Glomerular endothelial cell (primary cell): ENCODE data around the gene LYRM9. TPM values are rescaled to one million over a fixed set of nuclear protein-coding genes. Genes with fewer than 3 reads are reported as not detected.
"Not testable (repeated sequence)": the region's sequence is repeated elsewhere in the genome, so short reads cannot be mapped to it uniquely, and the experiment has no call there.

ENCODE experiments used
- DNase-seq: peaks from one replicate; pipeline ENCODE4 v3.0.0-alpha.2; 2011; ENCODE audit warnings: low read depth, low spot score; ENCODE audit errors: extremely low read depth
- total RNA-seq: library from RNA; depleted of rRNA; stranded (reverse); fragments of >200 nt; gene quantifications from 2 replicates; pipeline ENCODE4 v1.2.3, GENCODE V29; 2015

Gene LYRM9
- 12.9 and 21.2 TPM in 2 replicates for total RNA-seq

- DNase-seq = no peak
Observed at GRCh38 chr17:27892866-27893769, at the start of gene LYRM9. Gene LYRM9, minus strand, starts transcription at chr17:27893365. Its CDS starts 10,671 bp downstream, at chr17:27882694.

- no peak for DNase-seq
Observed at GRCh38 chr17:27940503-27941428, 47.6 kb upstream of the LYRM9 start.

DNA sequence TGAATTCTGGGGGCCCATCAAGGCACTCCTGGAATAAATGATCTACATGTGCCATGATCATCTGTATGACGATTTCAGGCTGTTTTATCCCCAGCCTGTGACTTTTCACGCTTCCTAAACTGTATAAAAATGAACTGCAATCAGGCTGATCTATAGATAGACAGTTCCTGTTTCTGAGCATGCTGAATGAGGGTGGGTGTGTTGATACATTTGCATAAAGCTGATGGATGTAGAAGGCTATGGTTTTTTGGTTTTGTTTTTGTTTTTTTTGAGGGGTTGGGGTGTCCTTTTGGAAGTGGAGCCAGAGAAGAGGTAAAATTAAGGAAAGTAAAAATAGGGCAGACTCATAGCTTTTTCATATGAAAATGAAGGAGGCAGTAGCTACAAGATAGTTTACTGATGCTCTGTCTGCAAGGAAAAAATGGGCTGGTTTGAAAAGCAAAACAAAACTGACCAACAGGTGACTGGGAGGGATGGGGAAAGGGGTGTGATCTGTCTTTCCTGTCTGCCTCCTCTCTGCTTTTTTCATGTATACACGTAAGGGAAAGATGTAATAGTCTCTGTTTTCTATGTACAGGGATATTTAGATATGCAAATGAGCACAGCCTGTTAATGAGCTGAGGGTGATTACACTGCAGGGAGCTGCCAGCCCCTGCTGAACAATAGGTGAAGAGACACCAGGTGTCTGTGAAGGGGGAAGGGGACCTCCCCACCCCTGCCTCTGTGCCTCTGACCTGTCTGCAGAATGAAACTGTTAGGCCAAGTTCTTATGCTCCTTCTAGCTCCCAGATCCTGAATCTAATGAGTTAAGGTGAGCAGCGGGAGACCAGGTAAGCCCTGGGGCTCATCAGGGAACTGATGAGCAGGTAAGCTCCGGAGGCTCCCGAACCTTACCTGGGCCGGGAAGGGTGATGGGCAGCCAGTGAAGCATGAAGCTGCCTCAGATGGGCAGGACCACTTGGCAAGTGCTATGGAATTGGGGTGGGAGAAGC lies 46.6 kb upstream of the LYRM9 start:
- DNase-seq = no peak

GRCh38 chr17:27938864-27939263 lies 45.7 kb upstream of the LYRM9 start:
- no peak for DNase-seq

GRCh38 chr17:27938241-27938640 lies 45.1 kb upstream of the LYRM9 start:
- no peak for DNase-seq

DNA sequence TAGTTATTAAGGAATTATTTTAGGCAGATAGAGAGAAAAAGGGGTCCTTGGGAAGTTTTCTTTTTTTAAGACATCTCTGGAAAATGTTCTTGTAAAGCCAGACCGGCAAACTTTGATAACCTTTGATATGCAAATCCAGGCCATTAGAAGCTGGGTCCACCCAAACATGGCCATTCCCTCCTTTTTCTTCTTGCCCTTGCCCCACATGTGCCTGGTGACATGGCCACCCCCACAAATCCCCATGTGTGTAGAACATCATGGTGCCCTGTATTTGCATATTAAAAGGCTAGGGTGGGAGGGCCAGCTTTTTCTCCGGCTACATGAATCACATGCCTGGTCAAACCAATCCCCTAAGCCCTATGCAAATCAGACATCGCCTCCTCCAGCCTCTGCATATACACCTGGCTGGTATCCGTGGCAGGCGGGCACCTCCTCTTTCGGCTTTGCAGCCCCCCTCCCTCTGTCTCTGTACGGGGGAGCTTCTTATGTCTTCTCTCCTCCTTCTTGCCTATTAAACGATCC lies 43.9 kb upstream of the LYRM9 start:
- no peak for DNase-seq

- no peak for DNase-seq
Observed at GRCh38 chr17:27930000-27930399, 36.8 kb upstream of the LYRM9 start.

GRCh38 chr17:27928587-27928986 lies 35.4 kb upstream of the LYRM9 start:
- DNase-seq = no peak

DNA sequence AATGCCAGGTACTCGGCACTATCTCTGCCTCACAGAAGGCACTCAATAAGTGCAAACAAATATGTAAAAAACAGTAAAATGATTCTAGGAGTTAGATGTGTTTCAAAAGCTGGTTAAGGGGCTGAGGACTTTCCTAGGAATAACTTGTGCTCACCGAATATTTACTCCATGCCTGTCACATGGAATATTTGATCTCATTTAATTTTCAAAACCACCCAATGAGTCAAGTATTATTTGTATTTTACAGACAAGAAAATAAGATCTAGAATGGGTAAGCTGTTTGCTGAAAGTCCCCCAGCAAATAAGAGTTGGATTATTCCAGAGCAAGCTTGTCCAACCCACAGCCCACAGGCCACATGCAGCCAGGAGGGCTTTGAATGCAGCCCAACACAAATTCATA lies 34.6 kb upstream of the LYRM9 start:
- DNase-seq = no peak

- no peak for DNase-seq
Observed at GRCh38 chr17:27921599-27921998, 28.4 kb upstream of the LYRM9 start.

DNA sequence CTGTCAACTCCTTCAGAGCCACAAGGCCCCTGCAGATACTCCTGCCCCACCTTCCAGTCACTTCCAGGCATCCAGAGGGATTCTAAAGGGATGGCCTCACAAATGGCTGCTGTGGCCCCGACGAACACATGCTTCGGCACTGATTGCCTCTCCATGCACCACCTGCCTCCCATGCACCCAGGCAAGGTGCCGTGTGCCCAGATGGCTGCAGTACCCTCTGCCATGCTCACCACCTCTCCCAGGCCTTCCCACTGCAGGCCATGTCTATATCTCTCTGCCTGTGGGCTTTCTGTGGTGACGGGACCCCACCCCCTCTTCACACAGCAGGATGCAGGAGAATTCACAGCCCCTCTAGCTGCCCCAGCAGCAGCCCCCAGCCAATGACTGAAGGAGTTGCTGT lies 27.9 kb upstream of the LYRM9 start:
- no peak for DNase-seq

DNA sequence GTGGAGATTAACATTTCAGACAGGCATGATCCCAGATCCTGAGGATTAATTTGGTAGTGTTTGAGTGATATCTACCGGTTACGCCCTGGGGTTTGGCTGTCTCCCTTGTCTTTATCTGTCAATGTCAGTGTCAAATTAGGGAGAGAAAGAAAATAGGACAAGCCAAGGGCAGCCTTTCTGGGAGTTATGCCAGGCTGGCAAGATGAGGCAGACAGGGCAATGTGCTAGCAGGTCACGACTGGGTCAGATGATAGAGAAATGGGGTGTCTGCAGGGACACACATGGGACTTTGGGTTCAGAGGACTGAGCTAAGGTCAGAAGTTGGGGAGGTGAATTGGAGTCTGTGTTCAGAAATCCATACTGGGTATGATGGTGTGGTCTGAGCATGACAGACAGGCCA lies 27.4 kb upstream of the LYRM9 start:
- no peak for DNase-seq

DNA sequence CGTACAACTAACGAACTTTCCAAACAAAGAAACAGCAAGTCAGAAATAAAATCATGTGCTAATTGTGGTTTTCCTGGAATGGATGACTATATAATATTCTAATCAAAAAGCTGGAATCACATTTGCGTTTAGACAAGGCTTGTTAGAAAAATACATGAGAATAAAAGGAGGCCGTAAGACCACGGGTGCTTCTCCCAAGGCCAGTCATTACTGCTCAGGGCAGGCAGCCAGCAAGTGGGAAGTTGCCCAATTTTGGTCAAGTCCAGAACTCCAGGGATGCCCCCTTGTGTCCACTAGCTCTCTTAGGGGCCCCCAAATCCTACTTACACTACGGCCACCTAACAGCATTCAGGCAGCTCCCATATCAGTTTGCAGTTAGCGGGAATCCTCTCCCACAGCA lies 25.9 kb upstream of the LYRM9 start:
- DNase-seq = no peak

DNA sequence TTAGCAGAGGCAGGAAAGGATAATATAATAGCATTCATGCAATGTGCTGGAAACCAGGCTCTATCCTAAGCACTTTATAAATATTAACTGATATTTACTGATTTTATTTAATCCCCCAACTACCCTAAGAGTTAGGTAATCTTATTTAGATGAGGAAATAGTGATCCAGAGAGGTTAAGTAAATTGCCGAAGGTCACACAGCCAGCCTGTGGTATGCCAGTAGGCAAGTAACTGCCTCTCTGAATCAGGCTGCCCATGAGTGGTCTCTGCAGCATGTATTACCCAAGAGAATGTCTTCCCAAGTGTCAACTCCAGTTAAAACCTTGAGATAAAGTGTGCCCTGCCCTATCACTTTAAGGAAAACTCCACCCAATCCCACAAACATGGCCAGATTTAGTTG lies 25.3 kb upstream of the LYRM9 start:
- no peak for DNase-seq

GRCh38 chr17:27917000-27917399 lies 23.8 kb upstream of the LYRM9 start:
- DNase-seq = no peak

- DNase-seq = no peak
Observed at GRCh38 chr17:27915709-27916108, 22.5 kb upstream of the LYRM9 start.

DNA sequence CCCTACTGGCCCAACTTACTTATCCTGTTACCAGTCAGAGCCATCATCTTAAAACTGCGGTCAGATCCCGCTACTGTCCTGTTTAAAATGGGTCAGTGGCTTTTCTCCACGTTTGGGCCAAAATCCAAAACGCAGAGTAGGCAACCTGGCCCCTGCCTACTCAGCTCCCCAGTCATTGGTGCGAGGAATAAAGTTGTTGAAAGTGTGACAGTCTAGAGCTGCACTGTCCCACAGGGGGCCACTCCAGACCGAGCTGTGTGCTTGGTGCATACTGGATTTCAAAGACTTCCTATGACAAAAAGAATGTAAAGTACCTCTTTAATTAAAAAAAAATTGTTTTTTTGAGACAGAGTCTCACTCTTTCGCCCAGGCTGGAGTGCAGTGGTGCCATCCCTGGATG lies 21.2 kb upstream of the LYRM9 start:
- DNase-seq = no peak

GRCh38 chr17:27912964-27913363 lies 19.8 kb upstream of the LYRM9 start:
- DNase-seq = no peak

GRCh38 chr17:27912299-27912698 lies 19.1 kb upstream of the LYRM9 start:
- DNase-seq = not testable (repeated sequence)

DNA sequence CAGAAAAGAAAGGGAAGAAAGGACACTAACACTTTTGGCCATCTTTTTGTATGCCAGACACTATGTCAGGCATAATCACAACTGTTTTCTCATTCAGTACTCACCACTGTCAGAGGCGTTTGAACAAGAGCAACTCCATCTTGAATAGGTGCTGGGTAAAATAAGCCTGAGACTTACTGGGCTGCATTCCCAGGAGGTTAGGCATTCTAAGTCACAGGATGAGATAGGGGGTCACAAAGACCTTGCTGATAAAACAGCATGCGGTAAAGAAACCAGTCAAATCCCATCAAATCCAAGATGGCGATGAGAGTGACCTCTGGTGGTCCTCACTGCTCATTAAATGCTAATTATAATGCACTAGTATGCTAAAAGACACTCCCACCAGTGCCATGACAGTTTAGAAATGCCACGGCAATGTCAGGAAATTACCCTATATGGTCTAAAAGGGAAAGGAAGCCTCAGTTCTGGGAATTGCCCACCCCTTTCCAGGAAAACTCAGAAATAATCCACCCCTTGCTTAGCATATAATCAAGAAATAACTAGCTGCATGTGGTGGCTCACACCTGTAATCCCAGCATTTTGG lies 14.9 kb upstream of the LYRM9 start:
- DNase-seq = no peak
